Hypothalamus (tissue), 51 donors: ENCODE results near the gene ATP10A.

Source experiments
- DNase-seq, 51 donors: peaks; one replicate each; lab custom pipeline; 2025; lab: John Stamatoyannopoulos, UW

ATP10A gene

DNA sequence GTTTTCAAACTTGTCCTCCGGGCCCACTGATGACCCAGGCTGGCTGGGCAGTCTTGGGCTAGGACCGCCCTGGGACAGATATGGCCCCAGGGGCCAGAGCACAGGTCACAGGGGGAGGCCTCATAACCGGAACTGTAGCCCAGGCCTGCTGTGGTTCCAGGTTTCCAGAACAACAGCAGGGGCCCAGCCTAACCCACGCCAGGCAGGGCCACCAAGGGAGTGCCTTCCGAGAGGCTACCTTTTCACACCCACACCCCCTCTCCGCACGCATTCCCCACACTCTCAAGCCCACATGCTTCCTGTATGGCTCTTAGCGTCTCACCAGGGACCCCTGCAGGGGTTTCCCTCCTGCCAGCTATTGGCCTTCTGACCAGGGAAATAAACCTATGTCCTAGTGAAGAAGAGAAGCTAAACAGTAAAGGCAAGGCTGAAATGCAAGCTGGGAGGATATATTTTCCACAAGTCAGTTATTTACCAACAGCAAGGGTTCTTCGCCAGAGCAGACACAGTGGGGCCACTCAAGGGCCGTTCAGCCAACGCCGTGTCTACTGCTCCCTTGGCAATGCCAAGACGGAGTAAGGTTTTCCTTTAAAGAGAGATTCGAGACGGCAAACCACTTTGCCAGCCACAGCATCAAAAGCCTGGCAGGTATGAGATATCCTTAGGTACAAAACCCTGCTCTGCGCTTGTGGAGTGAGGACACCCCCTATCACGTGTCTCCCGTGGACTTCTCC lies 135.1 kb downstream of the ATP10A start:
- DNase-seq, result no peak

DNA sequence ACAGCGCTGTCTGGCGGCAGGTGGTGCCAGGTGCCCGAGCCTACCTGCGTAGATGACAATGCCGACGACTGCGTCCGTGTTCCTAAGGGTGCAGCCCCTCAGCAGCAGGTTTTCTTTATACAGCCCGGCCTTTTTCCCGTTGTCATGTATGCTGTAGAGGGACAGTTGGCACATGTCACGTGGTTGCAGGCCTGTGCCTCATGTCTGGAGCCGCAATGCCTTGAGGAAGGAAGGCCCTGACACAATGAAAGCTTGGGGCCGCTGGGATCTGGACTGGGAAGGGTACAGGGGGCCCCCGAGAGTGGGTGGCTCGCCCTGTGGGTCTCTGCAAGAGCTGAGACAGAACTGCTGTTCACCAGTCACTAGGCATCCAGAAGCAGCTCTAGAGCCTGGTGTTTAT lies 136.0 kb downstream of the ATP10A start:
- no peak for DNase-seq

DNA sequence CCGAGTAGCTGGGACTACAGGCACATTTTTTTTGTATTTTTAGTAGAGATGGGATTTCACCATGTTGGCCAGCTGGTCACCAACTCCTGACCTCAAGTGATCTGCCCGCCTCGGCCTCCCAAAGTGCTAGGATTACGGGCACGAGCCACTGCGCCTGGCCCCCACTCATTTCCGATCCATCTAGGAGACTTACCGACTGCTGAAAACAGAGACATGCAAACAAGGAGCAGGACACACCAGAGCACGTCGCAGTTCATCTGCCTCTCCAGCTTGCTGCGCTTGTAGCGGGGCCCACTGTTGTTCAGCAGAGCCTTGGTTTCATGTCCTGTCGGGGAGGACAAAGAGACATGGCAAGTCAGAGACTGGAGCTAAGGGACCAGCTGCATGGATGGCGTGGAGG lies 137.4 kb downstream of the ATP10A start:
- no peak for DNase-seq

DNA sequence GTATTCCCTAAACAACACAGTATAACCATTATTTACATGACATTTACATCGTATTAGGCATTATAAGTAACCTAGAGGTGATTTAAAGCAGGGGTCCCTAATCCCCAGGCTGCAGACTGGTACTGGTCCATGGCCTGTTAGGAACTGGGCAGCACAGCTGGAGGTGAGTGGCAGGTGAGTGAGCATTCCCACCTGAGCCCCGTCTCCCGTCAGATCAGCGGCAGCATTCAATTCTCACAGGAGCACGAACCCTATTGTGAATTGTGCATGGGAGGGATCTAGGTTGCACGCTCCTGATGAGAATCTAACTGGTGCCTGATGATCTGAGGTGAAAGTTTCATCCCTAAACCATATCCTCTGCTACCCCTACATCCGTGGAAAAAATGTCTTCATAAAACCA lies 138.2 kb downstream of the ATP10A start:
- no peak for DNase-seq

DNA sequence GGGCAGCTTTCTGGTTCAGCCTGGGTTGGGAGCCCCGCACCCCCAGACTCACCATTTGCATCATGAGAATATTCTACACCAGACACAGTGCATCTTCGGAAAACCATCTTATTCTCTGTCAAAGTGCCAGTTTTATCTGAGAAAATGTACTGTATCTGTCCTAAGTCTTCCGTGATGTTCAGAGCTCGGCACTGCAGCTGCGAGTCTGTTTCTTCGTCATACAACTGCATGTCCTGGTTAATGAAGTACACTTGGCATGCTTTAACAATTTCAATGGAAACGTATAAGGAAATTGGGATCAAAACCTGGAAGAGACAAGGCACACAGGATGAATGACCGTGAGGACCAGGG lies 141.5 kb downstream of the ATP10A start:
- DNase-seq, result peak in 1 of 51 donors; percentile 34

DNA sequence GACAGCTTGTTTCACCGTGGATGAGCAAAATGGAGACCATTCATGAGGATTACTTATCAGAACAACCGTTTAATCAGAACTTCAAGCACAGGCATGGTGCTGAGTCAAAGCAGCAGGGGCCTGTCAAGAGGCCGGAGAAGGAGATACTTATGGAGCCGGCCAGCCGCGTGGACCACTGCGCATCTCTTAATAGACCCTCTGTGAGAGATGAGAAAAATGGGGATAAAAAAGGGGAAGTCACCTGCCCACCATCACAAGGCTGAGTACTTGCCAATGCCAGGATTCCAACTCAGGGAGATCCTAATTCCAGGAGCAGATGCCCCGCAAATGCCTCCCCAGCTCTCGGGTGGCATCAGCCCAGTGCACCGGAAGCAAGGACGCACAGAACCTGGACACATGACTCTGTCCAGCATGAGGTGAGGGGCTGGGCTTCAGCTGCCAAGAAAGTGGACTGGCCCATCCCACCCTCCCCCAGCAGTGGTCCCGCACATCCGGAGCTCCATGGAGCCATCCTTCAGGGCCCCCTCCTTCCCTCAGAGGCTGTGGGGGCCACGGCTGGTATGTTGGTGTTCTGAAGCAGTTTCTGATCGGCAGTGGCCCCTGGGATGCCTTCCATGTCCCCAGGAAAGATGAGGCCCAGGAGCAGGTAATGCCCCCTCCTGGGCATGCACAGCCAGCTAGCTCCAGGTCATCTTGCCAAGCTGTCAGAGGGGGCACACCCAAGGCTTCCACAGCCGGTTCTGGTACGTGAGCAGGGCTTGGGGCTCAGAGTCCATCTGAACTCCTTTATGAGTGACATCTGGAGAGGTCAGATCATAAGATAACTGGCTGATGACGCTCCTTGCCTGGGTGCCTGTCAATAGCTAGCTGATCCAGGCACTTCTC lies 143.8 kb downstream of the ATP10A start:
- DNase-seq, result no peak

DNA sequence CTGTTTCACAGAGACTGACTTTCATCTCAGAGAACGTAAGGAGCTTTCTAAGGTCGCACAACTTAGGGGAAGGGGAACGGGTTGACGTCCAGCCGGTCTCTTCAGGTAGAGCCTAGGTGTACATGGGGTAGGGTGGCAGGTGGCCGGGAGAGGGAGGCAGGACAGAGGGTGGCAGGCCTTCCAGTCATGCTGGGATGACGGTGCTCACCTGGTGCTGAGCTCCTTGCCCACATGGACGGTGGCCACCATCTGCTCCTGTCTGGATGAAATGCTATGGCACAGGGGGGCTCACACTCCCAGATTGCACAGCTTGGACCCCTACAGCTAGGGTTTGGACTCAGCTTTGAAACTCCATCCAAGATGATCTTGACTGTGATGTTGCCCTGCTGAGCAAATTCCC lies 144.5 kb downstream of the ATP10A start:
- DNase-seq, result no peak

DNA sequence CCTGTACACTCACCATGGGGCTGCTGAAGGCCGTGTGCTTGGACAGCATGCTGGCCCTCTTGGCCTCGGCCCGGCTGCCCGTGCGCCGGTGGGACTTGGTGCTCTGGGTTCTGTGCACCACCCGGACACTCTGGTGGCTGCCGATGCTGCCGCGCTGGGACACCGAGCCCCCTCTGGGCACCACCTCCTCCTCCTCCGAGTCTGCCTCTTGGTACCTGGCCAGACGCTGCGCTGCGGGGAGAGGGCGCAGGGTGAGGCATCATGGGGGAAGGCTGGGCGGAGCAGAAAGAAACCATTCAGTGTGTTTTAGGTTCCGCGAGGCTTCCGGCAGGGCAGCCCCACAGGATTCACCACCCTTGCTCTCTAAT lies 145.0 kb downstream of the ATP10A start:
- DNase-seq, result peak in 1 of 51 donors; percentile 23

DNA sequence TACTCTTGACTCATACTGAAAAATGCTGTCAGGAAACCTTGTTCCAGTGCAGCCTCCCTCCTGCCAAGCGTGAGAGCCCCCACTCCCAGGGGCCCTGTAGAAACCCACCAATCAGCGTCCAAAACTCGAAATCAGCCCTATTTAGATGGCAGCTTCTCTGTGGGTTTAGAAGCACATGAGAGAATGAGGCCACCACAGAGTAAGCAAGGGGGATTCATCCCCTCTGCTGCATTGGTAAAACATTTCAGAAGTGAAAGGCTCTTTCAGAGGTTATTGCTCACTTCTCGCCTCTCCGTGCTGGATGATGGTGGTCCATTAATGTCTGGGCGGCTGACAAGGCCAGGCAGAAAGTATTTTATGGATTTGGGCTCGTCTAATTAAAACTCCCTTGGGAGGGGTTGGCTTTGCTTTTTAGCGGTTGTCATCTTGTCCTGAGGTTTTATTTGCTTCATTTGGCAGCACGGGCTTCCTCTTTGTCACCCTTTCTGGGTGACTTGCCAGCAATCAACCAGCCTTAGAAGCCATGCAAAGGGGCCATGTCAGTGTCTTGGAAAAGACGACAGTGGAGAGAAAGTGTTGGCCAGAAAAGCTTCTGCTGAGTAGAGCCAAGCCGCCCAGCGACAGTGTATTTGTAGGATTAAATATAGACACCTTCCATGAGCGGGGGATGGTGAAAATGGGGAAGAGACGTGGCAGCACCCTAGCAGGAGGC lies 145.5 kb downstream of the ATP10A start:
- DNase-seq, result peak in 2 of 51 donors; percentile 19 to 23

DNA sequence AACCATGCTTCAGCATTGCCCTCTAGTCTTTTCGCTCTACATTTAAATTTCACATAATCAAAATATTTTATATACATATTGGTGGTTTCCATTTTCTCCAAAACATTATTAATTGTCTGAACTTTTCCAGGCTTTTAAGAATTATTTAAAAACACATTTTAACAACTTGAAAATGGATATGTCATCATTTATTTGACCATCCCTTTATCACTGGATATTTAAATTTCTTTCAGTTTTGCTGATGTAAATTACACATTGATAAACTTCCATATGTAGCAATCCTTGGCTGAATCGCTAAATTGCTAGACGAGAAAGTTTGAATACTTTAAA lies 146.0 kb downstream of the ATP10A start:
- no peak for DNase-seq

DNA sequence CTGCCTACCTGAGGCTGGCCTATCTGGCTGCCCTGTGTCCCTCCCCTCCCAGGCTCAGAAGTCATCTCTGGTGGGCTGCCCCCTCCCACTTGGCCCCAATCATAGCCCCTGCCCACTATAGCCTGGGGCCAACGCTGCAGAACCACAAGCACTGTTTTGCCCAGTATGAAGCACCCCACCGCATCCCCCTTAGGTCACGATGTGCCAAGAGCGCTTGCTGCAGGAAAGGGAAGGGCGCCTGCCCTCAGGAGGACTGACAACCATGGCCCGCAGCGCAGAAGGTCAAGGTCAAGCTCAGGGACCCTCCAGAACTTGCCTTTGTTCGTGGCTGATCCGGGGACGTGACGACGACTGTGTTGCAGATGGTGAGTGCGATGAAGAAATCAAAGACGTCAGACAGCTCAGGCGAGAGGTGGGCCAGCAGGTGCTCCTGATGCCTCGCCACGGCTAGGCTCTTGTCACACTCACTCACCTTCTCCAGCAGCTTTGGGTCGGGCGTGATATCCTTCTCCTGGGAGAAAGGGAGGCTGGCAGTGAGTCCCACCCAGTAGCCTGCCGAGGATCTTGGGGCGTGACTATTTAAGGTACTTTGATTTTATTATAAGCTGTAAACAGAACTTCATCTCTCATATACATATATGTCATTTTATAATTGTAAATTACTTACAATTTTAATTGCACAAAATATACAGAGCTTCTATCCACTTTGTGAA lies 146.6 kb downstream of the ATP10A start:
- DNase-seq, result no peak

DNA sequence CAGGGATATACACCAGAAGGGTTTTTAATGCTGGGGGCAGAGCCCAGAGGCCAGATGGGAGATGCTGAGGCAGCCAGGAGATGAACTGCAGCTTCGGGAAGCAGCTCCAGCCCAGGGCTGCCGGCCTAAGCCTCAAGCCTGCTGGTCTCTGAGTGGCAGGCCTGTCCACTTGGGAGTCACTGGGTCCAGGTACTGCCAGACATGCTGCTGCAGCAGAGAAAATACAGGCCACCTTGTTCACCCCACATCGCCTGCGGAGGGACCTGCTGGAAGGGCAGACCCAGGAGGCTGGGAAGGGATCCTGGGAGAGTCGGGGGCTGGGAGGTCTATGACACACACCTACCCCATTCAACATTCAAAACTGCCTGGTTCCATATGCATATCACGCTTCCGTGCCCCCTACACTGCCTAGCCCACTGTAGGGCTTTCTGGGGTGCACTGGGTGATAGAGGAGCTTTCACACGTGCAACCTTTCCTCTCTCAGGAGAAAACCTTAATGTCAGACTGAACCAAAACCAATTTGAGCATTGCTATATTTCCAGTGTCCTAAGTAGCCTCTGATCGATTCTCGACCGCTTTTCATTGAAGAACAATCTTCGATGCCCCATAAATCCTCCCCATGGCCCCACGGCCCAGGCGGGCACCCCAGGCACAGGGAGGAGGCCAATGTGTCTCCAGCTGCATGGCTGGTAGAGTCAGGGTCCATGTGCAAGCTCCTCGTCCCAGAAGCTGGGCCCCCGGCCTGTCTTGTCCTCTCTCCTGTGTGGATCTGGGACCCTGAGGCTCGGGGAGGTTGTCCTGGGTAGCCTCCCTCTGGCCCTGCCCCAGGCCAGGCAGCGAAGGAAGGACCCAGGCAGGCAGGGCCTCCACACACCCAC lies 147.4 kb downstream of the ATP10A start:
- no peak for DNase-seq

DNA sequence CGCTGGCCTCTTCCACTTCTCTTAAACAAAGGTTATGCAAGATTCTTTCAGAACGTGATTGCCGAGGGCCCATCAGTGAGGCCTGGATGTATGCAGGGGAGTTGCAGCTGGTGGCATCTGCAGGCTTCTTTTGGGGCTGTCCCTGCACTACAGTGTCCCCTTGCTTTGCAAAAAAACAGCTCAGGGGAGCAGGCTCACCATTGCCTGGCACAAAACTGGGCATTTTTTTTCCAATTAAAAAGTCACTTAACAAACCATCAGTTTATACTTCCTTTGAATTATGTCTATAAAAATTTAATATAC lies 148.6 kb downstream of the ATP10A start:
- DNase-seq, result no peak

DNA sequence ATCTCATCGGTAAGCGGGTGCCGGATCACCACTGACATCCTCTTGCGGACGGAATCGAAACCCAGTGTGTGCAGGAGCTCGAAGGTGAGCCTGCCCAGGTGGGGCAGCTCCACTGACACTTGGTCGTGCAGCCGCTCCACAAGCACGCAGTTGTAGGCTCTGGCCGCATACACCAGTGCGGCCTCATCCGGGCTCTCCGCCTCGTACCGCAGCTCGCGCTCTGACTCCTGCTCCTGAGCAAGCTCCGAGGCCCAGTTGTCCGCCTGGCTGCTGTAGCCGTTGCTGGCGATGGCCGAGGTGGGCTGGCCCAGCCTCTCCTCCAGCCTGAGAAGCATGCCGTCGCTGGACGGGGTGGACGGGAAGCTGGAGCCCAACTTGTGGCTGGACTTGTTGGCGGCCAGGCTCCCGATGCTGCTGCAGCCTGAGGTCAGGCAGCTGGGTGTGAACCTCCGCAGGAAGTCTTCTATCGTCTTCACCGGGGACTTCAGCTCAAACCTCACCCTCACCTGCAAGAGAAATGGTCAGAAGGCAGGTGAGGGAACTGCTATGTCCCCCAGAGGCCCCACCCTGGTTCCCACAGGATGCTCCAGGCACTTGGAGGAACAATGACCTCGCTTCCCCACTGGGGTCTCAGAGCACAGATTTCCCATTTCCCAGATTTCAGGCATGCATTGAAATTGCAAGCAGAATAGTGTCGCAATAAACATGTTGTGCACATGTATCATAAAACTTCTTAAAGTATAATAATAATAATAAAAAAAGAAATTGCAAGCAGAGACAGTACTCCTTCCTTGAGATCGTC lies 149.2 kb downstream of the ATP10A start:
- DNase-seq, result no peak

DNA sequence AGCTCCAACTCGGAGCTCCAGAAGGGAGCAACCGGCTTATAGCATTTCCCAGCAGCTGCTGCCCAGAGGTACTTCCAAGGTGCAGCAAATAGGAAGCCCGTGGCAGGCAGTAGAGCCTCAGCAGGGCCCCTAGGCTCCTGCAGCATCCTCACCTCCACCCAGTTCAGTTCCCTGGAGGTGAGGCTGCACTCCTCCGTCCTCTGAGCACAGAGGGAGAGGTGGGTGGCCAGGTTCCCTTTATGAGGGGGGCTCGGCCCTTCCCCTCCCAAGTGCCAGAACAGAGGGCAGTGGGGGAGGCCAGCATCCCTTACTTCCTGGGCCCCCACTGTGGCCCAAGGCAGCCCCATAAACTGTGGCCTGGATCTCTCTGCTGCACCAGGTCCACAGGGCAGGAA lies 150.2 kb downstream of the ATP10A start:
- DNase-seq, result no peak

DNA sequence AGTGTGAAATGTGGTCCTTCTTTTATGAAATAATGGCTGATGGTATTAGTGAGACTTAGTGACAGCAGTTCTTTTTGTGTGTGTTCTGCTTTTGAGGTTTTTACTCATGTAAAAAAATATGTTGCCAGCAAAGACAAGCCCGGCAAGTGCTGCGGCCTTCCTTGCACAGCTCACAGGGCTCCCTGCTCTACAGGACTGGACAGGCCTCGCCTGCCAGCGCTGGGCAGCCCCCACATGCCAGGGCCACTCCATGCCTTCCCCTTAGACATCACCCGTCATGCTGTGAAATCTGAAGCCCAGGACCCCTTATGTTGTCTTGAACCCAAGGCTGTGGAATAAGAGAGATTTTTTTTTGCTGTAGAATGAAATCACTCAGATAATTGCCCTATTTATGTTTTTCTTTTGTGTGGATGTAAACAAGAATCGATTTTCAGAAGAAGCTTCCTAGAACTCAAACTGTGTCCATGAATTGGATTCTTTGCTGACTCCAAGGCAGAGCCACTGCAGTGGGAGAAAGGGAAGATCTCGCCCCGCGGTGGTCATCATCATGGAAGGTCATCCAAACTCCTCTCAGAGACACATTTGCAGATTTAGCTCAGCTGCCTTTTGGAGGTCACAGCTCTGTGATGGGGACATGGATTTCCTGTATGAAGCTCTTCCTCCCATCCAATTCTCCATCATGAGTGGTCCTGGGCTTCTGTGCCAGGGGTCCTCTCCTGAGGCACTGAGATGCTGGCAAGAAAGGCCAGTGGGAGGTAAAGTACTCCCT lies 150.8 kb downstream of the ATP10A start:
- no peak for DNase-seq

DNA sequence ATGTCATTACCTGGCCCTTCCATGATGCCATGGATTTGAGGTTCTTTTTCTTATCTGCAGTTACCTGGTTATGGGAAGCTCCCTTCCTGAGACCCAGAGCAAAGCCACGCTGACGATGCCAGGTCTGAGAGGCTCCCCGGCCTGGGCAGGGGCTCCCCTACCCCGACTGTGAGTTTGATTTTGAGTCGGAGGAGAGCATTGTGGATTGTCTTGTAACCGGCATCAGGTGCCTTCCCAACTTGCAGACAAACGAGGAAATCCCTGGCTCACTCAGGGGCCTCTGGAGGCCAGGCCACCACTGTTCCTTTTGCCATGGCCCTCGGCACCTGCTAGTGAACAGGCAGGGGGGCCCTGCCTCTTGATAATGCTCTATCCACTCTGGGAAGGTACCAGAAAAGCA lies 151.4 kb downstream of the ATP10A start:
- DNase-seq, result no peak

DNA sequence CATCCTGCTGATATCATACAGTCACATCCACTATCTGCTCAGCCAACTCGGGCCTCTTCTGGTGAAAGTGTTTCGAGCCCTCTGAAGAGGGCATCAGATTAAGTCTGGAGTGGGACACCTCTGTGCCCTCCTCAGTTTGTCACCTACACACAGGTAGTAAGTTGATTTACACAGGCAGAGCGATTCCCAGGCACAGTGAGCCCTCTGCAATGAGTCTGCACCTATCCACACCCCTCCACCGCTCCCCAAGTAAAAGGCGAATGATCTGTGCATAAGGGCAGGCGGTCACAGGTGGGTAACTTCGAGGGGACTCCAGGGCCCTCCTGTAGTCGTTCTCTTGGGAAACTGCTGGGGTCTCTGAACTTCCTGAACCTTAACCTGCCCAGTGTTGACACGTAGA lies 152.0 kb downstream of the ATP10A start:
- DNase-seq, result no peak

DNA sequence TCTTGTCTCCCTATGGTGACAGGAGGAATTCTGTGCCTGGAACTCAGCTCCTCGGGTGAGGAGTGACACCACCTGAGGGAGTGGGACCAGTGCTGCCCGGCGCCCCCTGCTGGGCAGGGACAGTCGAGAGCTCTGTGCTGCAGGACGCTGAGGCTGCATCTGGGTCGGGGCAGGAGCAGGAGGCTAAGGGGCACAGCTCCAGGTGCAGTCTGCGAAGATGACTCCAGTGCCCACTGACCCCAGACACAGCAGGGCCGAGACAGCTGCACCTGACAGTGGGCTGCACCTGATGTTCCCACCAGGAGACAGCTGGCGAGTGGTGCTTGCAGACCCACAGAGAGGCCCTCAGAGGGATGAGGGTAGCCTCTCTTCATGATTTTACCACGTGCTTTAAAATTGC lies 152.9 kb downstream of the ATP10A start:
- peak in 4 of 51 donors; percentile 9 to 19 (median 18) for DNase-seq
